H1 (cell line): ENCODE measurements around the gene SPAG17. TPM values are rescaled to one million over a fixed set of nuclear protein-coding genes. Genes with fewer than 3 reads are reported as not detected.

Experiments
- BCL11A ChIP-seq, 2 experiments: IDR thresholded peaks; one replicate each; pipeline ENCODE4 v1.6.1; 2011; ENCODE audit warnings: low read depth in 2 of 2, low read length in 2 of 2, mild to moderate bottlenecking in 2 of 2
- CTCF ChIP-seq, 3 experiments: IDR thresholded peaks; 1 replicate in 2 of 3; 2 replicates in 1 of 3; pipeline versions ENCODE4 v1.5.1 to v1.6.1; 2011; ENCODE audit warnings: low read length in 3 of 3, mild to moderate bottlenecking in 3 of 3, inconsistent platforms in 2 of 3, low read depth in 1 of 3, moderate library complexity in 1 of 3; ENCODE audit not compliant: insufficient read depth in 1 of 3; ENCODE audit errors: control extremely low read depth in 1 of 3
- EGR1 ChIP-seq: IDR thresholded peaks from 2 replicates; pipeline ENCODE4 v1.6.1; 2011; ENCODE audit warnings: low read depth, low read length, borderline replicate concordance
- POU5F1 ChIP-seq: IDR thresholded peaks from 2 replicates; pipeline ENCODE4 v1.6.1; 2011; ENCODE audit warnings: low read depth, mild to moderate bottlenecking, low read length, moderate library complexity
- SIN3A ChIP-seq, 2 experiments: IDR thresholded peaks in 1 of 2; conservative IDR thresholded peaks in 1 of 2; 2 replicates each; pipeline ENCODE4 v1.6.1; 2011 to 2012; ENCODE audit warnings: low read length in 2 of 2, improper control_type of control experiment in 1 of 2, low read depth in 1 of 2, mild to moderate bottlenecking in 1 of 2
- polyA plus RNA-seq, 7 experiments: library from polyadenylated mRNA; depleted of rRNA in 3 of 7; stranded (reverse) in 5 of 7; unstranded in 2 of 7; fragments of >200 nt in 5 of 7; fragments of 200-250 nt in 2 of 7; gene quantifications; 1 replicate in 5 of 7; 2 replicates in 1 of 7; 4 replicates in 1 of 7; pipeline versions ENCODE4 v1.2.1 to v1.2.3, GENCODE V29; 2011 to 2013; ENCODE audit warnings: missing spikeins in 2 of 7, mixed read lengths in 2 of 7
- total RNA-seq: library from RNA; stranded (reverse); fragmentation: NEBNext Ultra II Directional; extraction: Animal tissue kit (Norgen Biotek cat#: 25700); gene quantifications from 2 replicates; pipeline ENCODE4 v1.2.1, GENCODE V29; 2021

Gene SPAG17
- total and polyA plus RNA-seq, 2 of the 8 experiments (the other 6 are each of a cell fraction or from before 2014, with no cell fraction given): 0.56 to 0.62 TPM

DNA sequence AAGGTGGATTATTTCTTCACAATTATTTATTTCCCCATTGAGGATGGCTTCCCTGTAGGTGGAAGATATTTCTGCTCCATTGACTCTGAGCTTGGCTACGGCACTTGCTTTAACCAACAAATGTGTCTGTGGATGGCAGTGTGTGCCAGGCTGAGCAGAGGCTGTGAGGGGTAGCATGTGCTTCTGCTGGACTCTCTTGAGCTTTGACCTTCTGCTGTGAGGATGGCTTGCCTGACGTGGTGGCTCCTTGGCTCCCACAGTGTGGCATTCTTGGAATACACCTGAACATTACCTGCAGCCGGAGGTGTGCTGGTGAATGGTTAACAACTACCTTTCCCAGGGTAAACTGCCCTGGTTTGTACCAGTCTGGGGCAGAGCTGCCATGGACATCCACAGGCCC, 208.6 kb downstream of the SPAG17 start (continued):
- TF ChIP-seq CTCF (IDR thresholded peaks at IDR 0.05; ENCODE audit: control extremely low read depth in 1 of 3, insufficient read depth in 1 of 3, low read depth in 1 of 3, low read length in 3 of 3) (no peak), POU5F1 (no peak), BCL11A (IDR thresholded peaks at IDR 0.05; ENCODE audit: low read depth in 2 of 2, low read length in 2 of 2) (no peak), SIN3A (conservative IDR thresholded peaks at IDR 0.05 in 1 of 2, IDR thresholded peaks at IDR 0.05 in 1 of 2; ENCODE audit: low read depth in 1 of 2, low read length in 2 of 2) (no peak), EGR1 (no peak)
